Parathyroid adenoma (tissue), 2 donors: ENCODE measurements around the gene TENM3.
A peak's percentile ranks its signal among the peaks of the same experiment; 100 is the strongest.

ENCODE experiments used
- H2AFZ ChIP-seq: fragments of 300-600 bp; sonication (generic); one replicate; pipeline ENCODE4 v1.7.0; 2017; ENCODE audit warnings: antibody characterized with exemption, mild to moderate bottlenecking
- H3K27ac ChIP-seq: fragments of 300-600 bp; sonication (generic); one replicate; pipeline ENCODE4 v1.7.0; 2017
- H3K27me3 ChIP-seq: fragments of 300-600 bp; sonication (generic); one replicate; pipeline ENCODE4 v1.7.0; 2017; ENCODE audit warnings: low read length; ENCODE audit not compliant: control insufficient read depth, insufficient read depth
- H3K36me3 ChIP-seq: fragments of 300-600 bp; sonication (generic); one replicate; pipeline ENCODE4 v1.7.0; 2017; ENCODE audit warnings: low read length; ENCODE audit not compliant: control insufficient read depth, insufficient read depth
- H3K4me1 ChIP-seq: fragments of 300-600 bp; sonication (generic); one replicate; pipeline ENCODE4 v1.7.0; 2017; ENCODE audit warnings: control low read depth
- H3K4me2 ChIP-seq: fragments of 300-600 bp; sonication (generic); one replicate; pipeline ENCODE4 v1.7.0; 2017; ENCODE audit warnings: low read length
- H3K4me3 ChIP-seq: fragments of 300-600 bp; sonication (generic); one replicate; pipeline ENCODE4 v1.7.0; 2017; ENCODE audit warnings: low read depth, low read length
- H3K79me2 ChIP-seq: fragments of 300-600 bp; sonication (generic); one replicate; pipeline ENCODE4 v1.7.0; 2017; ENCODE audit warnings: control low read depth
- H3K9ac ChIP-seq: fragments of 300-600 bp; sonication (generic); one replicate; pipeline ENCODE4 v1.7.0; 2017; ENCODE audit warnings: mild to moderate bottlenecking
- H3K9me3 ChIP-seq: fragments of 300-600 bp; sonication (generic); one replicate; pipeline ENCODE4 v1.7.0; 2017; ENCODE audit warnings: low read length; ENCODE audit not compliant: control insufficient read depth
- CTCF ChIP-seq: fragments of 300-600 bp; sonication (generic); IDR thresholded peaks from one replicate; pipeline ENCODE4 v1.7.0; 2017; ENCODE audit warnings: antibody characterized with exemption, mild to moderate bottlenecking
- donor health status: primary hyperparathyroidism.

TENM3 gene

GRCh38 chr4:182489607-182490006 is 246.4 kb downstream of the TENM3 start:
- peaks cover 6% of the 10 kb centered on the region for H3K4me1 ChIP-seq

GRCh38 chr4:182491719-182492118 is 248.5 kb downstream of the TENM3 start:
- H2AFZ ChIP-seq = no peak overlapping the region
- H3K4me3 ChIP-seq = no peak overlapping the region
- no peak for TF ChIP-seq CTCF
- H3K27ac ChIP-seq = peak overlapping the region; percentile 62
- no peaks in the 10 kb centered on the region for H3K27me3 ChIP-seq
- peak overlapping the region; percentile 54 for H3K4me2 ChIP-seq
- peaks cover 6% of the 10 kb centered on the region for H3K4me1 ChIP-seq
- no peak overlapping the region for H3K9ac ChIP-seq
- no peaks in the 10 kb centered on the region for H3K9me3 ChIP-seq
- no peaks in the 10 kb centered on the region for H3K36me3 ChIP-seq
- no peaks in the 10 kb centered on the region for H3K79me2 ChIP-seq

More at GRCh38 chr4:182489607-182490006, 246.4 kb downstream of the TENM3 start:
- Histone ChIP-seq H3K27ac (no peak overlapping the region), H3K9ac (no peak overlapping the region), H3K79me2 (no peaks in the 10 kb centered on the region), H3K9me3 (no peaks in the 10 kb centered on the region), H2AFZ (no peak overlapping the region), H3K36me3 (no peaks in the 10 kb centered on the region), H3K27me3 (no peaks in the 10 kb centered on the region), H3K4me2 (no peak overlapping the region), H3K4me3 (no peak overlapping the region)
- no peak for TF ChIP-seq CTCF

GRCh38 chr4:182492423-182492822 is 249.2 kb downstream of the TENM3 start:
- Histone ChIP-seq H3K4me1 (peaks cover 6% of the 10 kb centered on the region), H3K79me2 (no peaks in the 10 kb centered on the region), H3K9me3 (no peaks in the 10 kb centered on the region), H2AFZ (peak overlapping the region; percentile 46), H3K27ac (peak overlapping the region; percentile 62), H3K36me3 (no peaks in the 10 kb centered on the region), H3K9ac (no peak overlapping the region), H3K4me3 (peak overlapping the region; percentile 25), H3K4me2 (peak overlapping the region; percentile 54), H3K27me3 (no peaks in the 10 kb centered on the region)
- no peak for TF ChIP-seq CTCF

GRCh38 chr4:182493377-182493776 is 250.2 kb downstream of the TENM3 start:
- Histone ChIP-seq H3K9me3 (no peaks in the 10 kb centered on the region), H3K4me3 (no peak overlapping the region), H3K27me3 (no peaks in the 10 kb centered on the region), H3K9ac (no peak overlapping the region), H3K79me2 (no peaks in the 10 kb centered on the region), H2AFZ (no peak overlapping the region), H3K4me1 (peaks cover 6% of the 10 kb centered on the region), H3K4me2 (no peak overlapping the region), H3K36me3 (no peaks in the 10 kb centered on the region), H3K27ac (no peak overlapping the region)
- no peak for TF ChIP-seq CTCF

GRCh38 chr4:182494103-182494502 is 250.9 kb downstream of the TENM3 start:
- Histone ChIP-seq H3K4me3 (no peak overlapping the region), H3K9ac (no peak overlapping the region), H2AFZ (no peak overlapping the region), H3K79me2 (no peaks in the 10 kb centered on the region), H3K27ac (no peak overlapping the region), H3K27me3 (no peaks in the 10 kb centered on the region), H3K4me2 (no peak overlapping the region), H3K9me3 (no peaks in the 10 kb centered on the region), H3K4me1 (peaks cover 6% of the 10 kb centered on the region), H3K36me3 (no peaks in the 10 kb centered on the region)
- TF ChIP-seq CTCF = no peak
